ENCODE results near the gene AGER.
"Not testable (repeated sequence)": the region's sequence is repeated elsewhere in the genome, so short reads cannot be mapped to it uniquely, and the experiment has no call there.

AGER gene

DNA sequence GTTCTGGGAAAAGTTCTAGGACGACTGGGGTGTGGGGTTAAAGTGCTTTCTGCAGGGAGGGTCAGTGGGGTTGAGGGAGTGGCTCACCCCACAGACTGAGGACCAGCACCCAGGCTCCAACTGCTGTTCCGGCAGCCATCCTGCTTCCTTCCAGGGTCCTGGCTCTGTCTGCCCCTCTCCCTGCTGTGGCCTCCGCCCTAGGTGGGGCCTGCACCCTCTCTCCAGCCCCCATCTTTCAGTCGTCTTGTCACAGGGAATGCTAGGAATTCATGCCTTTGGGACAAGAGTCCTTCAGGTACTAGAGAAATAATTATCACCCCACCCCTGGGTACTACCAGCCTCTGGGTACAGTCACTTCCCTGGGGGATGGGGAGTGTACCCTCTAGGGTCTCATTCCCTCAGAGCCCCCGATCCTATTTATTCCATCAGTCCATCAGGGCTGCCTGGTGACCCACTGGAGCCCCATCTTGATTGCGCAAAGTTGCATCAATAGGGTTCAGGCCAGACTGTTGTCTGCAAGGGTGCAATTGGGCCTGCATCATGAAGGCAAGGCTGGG is at the start of gene AGER:
TSS of gene AGER (minus strand) at position 170 of the 557 bp plus-strand sequence. CDS start at position 139, 31 bp downstream.
- no peak for DNase-seq

DNA sequence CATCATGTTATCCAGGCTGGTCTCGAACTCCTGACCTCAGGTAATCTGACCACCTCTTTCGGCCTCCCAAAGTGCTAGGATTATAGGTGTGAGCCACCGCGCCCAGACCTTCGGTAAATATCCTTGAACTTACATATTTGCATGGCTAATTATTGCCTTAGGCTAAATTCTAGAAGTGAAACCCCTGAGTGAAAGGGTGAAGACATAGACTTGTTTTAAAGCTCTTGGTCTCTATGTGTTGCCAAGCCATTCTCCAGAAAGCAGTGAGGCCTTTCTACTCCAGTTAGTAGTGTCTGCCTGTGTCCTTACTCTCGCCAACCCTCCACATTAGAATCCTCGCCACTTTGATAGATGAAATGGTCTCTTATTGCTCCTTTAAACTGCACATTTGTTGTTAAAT is 42.4 kb upstream of the AGER start:
- no peak for DNase-seq

DNA sequence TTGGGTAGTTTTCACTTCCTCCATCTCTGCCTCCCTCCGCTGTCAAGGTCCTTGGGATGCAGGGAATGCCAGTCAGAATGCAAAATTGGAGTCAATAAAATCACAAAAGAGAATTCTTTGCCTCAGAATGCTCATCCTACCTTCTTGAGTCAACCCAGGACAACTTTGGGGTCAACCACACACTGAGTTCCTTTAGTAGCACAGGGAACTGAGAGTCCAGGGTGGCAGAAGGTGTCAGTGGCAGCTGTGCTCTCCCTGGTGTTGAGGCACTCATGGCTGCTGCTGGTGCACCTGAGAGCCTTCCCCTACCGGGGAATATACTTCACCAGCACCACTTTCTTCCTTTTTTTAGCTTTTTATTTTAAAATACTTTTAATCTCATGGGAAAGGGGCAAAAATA is 40.6 kb upstream of the AGER start:
- no peak for DNase-seq

DNA sequence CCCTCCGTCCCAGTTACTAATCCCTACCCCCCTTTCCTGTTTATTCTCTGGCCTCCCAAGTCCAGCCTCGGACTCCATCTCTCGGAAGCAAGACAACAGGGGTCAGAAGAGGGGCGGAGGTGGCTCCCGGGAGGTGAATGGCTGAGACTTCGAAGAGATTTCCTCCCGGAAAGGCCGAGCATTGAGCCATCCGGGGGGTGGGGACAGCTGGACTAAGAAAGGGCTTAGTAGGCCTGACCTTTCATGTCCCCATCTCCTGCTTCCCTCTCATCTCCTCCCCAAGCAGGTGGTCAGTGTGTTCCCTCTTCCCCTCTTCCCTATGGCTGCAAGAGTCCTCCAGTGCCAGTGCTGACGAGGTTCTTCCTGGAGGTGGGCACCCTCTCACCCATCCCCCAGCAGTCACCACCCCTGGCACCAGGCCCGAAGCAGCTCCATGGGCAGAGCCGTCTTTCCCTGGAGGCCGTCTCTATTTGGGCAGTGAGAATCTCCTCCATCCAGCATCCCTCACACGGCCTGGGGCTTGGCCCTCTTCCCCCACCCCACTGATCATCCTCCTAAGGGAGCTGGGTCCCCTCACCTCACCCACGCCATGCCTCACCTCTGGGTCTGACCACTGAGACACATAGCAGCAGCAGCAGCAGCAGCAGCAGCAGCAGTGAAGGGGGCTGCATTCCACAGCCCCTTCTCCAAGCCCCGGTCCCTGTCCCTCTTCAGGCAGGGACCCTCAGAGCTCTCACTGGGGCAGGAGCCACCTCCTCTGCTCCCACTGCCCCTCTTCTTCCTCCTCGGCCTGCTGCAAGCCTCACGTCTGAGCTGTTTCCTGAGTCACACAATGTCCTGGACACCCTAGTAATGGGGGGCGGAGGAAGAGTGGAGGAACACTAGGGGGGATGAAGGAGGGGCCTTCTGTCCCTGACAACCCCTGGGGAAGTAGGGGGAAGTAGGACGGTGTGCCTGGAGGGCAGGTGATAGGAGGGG is 39.5 kb upstream of the AGER start, which contains the start of gene NOTCH4:
TSS of gene NOTCH4 (minus strand) at position 810 of the 978 bp plus-strand sequence. CDS start at position 671, 139 bp downstream.
- no peak for DNase-seq

DNA sequence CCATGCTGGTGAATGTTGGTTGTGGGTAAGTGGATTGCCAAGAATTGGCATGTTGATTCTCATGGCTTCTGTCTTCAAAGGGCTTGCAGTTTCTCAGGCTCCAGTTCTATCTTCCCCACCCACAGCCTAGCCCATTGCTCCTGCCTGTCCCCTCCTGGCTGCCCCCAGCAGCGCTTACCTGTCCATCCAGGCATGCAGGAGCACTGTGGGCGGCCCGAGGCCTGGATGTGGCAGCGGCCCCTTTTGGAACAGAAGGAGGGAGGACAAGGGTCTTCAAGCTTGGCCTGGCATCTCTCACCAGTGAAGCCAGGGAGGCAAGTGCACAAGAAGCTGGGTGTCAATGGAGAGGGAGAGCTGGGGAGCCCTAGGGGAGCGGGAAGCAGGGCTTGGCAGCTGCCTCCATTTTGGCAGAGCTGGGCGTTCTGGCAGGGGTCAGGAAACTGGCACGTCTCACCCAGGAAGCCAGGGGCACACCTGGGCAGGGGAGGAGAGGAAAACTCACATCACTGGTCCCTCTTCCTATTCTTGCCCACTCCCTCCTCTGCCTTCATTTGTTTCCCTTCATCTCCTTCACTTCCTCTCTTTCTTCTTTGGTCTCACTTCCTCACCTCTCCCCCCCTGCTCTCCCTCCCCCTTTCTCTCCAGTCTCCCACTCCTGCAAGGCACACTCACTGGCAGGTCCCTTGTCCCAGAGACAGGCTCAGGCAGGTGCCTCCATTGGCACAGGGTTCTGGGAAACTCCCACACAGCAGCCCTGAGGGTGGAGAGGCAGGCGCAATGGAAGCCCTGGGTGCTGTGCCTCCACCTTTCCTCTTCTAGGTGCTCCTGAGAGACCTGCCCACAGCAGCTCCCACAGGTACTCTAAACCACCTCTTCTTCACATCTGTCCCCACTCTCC is 38.5 kb upstream of the AGER start:
- DNase-seq = no peak

DNA sequence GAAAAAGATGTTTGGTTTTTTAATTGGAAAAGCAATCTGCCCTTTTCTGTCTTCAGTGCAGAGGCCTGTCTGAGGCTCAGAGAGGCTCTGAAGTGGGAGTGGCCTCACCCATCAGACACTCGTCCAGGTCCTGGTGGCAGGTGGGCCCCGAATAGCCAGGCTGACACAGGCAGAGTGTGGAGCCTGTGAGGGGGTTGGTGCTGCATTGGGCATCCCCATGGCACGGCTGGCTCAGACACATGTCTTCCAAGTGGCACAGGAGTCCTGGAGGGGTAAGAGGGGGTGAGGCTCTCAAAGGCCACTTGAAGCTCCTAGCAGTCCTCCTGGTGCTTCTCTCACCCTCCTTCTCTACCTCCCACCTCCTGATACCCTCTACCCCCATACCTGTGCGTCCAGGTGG is 36.0 kb upstream of the AGER start:
- no peak for DNase-seq

DNA sequence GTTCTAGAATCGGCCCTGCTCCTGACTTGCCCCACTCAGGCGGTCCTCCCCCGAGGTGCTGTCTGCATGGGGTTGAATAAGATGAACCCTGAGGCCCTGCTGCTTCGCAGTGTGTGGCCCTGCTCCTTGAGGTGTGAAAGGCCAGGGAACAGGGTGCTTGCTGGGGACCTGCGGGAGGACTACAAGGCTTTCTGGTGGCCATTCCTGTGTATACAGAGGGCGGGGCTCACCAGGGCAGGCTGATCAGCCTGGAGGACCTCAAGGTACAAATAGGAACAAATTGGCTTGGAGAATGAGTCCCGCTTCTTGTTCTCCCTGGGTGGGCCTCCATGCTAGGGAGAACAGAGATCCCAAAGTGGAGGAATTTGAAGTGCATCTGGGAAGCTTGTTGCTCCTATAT is 34.1 kb upstream of the AGER start:
- no peak for DNase-seq

DNA sequence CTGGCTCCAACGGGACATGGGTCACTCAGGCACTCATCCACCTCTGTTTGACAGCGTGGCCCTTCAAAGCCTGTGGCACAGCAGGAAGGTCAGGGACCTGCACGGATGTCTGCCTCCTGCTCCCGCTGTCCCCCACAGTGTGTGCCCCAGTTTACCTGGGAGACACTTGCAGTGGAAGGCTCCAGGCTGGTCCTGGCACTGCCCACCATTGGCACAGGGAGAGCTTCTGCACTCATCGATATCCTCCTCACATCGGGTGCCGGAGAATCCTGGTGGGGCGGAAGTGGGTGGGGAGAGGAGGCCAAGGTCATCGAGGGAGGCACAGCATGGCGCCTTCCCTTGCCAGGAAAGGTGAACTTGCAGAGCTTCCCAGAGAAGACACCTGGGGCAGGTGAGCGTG is 32.9 kb upstream of the AGER start:
- DNase-seq = no peak

DNA sequence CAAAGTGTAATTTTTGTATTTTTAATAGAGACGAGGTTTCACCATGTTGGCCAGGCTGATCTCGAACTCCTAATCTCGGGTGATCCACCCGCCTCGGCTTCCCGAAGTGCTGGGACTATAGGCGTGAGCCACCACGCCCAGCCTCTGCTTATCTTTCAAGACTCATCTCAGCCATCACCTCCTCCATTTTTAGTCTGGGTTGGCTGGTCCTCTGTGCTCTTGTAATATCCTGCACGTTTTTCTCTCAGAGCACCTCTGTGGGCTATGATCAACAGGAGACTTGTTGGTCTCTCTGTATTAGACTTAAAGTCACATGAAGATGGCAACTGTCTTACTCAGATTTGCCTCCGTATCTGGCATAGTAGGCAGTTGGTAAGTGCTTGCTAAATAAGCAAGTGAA is 32.2 kb upstream of the AGER start:
- no peak for DNase-seq

DNA sequence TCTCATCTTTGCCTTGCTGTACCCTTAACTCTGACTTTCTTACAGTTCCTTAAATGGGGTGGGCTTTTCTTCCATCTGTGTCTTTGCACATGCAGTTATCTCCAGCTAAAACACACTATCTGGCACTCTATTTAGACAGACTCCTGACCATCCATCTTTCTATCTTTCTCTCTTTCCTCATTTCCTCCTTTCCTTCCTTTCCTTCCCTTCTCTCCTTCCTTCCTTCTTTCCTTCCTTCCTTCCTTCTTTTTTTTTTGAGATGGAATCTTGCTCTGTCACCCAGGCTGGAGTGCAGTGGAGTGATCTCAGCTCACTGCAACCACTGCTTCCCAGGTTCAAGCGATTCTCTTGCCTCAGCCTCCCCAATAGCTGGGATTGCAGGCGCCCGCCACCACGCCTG is 31.6 kb upstream of the AGER start:
- DNase-seq = no peak

DNA sequence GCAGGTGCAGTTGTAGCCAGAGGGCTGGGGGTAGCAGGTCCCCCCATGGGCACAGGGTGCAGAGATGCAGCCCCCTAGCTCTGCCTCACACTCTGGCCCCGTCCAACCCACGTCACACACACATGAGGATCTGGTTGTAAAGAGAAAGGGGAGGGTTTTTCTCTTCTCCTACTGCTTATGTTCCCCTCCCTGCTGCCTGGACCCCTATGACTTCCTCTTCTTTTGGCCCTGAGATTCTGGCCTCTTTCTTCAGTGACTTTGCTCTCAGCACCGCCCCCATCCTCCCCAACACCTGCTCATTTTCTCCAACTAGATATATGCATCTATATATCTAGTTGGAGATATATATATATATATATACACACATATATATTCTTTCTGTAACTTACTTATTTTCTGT is 30.1 kb upstream of the AGER start:
- DNase-seq = no peak

DNA sequence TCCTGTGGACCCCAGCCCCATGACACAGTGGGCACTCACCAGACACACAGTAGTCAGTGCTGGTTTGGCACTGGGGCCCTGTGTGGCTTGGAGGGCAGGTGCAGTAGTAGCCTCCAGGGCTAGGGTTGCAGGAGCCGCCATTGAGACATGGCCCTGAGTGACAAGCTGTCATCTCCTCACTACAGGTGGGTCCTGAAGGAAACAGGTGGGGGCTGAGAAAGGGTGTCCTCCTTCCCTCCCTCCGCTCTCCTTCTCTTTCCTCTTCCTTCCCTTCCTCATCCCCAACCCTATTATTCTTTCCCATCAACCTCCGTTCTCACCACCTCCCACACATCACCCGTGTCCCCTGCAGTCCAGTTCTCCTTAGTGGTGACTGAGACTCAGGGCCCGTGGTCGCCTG is 29.6 kb upstream of the AGER start:
- no peak for DNase-seq

DNA sequence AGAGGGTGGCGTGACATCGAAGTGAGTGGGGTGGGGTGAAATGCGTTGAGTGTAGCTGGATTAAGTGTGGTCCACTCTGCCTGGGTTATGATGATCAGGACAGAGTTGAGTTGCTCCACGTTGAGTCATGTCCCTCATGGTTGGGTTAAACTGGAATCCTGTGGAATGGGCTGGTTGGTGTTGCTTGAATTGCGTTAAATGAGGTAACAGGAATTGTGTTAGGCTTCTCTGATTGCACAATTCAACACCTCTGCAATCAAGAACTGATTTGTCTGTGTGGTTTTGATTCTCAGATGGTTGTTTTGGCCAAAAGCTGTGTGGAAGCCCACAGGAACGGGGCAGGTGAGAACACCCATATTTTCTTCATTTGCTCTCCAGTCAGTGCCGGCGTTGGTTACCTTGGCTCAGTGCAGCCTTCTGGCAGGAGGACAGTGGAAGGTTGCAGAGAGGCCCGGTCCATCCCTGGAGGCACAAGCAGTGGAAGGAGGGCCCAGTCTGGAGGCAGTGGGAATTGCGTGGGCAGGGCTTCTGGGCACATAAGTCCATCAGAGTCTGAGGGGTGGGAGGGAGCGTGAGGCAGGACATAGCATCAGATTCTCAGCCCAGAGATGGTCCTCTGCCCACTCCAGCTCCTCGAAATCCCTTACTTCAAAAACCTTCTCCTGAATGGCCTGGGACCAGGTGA is 28.2 kb upstream of the AGER start:
- DNase-seq = no peak

DNA sequence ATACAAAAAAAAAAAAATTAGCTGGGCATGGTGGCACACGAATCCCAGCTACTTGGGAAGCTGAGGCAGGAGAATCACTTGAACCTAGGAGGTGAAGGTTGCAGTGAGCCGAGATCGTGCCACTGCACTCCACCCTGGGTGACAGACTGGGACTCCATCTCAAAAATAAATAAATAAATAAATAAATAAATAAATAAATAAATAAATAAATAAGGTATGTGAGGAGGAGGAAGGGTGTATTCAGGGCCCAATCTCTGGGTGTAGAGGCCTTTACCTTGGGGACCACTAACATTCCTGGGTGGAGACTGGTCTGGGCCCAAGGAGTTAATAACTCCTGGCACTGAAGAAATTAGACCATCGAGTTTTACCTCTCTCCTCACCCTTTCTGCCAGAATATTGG is 27.4 kb upstream of the AGER start:
- DNase-seq = not testable (repeated sequence)

DNA sequence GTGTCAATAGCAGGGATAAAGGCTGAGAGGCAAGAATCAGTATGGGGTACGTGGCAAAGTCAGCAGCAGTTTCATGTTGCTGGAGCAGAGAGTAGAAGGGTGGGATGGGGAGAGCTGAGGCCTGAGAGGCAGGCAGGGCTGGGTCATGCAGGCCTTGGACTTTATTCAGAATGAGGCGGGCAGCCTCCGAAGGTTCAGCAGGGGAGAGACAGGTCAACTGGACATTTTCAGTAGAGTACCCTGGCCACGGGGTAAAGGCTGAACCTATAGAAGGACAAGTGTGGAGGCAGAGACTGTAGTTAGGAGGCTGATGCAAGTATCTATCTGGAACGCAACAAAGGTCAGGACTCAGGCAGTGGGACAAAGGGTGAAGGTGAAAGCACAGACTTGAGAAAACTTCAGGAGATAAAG is 26.1 kb upstream of the AGER start:
- DNase-seq = no peak

DNA sequence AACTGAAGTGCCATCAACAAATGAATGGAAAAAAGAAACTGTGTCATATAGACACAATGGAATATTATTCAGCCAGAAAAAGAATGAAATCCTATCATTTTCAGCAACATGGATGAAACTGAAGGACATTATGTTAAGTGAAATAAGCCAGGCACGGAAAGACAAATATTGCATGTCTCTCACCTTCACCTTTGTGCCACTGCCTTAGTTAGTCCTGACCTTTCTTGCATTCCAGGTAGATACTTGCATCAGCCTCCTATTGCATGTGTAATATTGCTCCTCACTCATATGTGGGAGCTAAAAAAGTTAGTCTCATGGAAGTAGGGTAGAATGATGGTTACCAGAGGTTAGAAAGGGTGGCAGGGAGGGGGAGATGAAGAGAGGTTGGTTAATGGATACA is 24.9 kb upstream of the AGER start:
- no peak for DNase-seq

DNA sequence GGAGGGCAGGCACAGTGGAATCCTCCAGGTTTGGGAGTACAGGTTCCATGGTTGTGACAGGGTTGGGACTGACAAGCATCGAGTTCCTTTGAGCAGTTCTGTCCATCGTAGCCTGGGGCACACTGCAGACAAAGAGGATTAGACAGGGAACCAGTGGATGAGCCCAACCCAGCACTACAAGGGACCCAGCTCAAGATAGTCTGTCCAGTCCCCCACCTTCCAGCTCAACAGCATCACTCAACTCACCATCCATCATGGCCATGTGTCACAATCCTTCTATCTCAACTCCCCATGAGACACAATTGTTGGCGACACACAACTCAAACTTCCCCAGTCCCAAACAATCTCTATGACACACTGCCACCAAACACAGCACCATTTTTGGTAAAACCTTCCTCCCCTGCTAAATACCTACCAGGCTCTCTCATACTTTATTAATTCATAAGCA is 20.2 kb upstream of the AGER start:
- DNase-seq = no peak

DNA sequence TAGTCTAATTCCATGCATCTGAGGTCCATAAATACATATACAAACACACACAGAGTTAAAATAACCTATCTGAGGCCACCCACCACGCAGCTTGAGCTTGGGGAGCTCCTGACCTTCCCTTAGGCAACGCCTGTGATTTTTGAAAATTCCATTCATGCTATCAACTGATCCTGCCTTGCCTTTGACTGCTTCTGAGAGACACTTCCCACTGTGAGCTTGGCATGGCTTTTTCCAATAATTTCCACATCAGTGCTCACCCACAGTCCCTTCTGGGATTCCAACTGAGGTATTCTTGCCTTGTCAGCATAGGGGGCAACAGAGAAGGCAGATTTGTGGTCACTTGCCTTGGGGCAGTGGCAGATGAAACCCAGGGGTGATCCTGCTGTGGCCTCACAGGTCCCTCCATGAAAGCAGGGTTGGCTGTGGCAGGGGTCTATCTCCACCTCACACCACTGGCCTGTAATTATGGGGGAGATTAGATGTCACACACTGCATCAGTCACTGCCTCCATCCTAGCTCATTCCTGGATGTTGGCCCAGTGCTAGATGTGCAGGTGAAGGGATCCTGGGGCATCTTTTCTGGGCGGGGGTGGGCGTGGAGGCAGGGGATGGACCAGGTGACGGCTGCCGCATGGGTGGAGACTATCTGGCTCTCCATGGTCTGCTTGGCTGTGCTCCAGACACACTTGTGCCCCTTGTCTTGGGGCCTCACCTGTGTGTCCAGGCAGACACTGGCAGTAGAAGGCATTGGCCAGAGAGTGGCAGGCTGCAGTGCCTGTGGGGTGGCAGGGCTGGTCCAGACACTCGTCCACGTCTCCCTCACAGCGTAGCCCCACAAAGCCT is 19.6 kb upstream of the AGER start:
- no peak for DNase-seq

DNA sequence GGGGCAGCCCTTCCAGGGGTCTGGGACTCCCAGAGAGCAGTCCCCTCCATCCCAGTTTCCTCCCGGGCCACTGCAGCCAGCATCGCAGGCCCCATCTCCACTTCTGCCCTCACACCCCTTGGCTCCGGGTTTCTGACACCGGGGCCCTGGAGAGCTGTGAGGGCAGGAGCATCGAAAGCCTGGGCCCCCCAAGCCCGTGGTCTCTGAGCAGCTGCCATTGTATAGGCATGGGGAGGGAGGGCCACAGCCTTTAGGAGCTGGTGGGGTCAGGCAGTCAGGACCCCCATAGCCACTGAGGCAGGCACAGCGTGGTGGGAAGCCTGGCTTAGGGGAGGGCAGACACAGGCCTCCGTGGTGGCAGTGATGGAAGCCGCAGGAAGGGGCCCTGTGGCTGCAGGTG is 18.1 kb upstream of the AGER start:
- DNase-seq = no peak

DNA sequence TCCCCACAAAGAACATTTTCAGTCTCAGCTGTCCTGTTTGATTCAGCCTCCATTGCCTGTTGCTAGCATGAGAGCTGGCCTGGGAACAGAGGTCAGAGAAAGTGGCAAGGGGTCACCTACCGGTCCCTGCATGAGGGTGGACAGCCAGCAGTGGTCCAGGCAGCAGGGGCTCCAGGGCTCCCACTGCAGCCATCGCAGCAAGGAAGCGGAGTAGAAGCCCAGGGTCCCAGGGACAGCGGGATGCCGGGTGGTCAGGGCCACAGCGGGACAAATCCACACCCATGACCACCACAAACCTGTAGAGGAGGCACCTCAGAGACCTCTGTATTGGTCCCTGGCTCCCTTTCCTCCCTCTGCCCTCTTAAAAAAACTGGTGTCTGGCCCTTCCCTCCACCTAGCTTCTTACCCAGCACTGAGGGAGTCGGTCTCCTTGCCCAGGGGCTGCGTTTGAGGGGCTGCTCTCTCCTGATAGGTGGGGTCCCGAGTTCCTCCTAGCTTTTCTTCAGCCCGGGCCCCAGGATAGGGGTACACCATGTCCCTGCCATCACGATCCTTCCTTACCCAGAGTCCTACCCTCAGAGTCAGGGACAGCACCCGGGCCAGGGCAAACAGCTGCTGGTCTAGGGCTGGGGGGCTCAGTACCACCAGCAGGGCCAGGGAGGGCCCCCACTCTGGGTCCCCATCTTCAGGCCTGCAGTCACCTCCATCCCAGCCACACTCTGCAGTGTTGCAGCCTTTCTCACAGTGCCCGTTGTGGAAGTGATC is 16.8 kb upstream of the AGER start:
- DNase-seq = no peak

DNA sequence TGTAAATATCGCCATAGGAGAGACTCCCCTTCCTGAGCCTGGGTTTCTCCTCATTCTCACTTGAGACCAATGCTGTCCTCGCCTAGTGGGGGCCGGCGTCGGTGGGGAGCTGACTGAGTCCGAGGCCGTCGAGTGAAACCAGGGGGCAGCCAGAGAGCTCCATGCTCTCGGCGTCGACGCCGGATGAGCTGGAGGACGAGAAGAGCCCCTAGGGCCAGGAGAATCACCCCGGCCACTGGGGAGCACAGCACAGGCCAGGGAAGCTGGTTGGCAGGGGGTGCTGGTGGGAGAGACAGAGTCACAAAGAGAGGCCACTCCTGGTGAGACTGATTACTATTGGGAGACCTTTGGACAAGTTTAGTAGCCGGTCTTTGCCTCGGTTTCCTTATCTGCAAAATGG is 14.8 kb upstream of the AGER start:
- DNase-seq = no peak

All from CD4-positive, alpha-beta T cell treated with Interleukin-10 for 1 hour (primary cell).